ENCODE data around the gene B4GALT3.

- no peak for TF ChIP-seq FOXK2 (IDR thresholded peaks at IDR 0.05)
- no peak for TF ChIP-seq LEF1 (IDR thresholded peaks at IDR 0.05; ENCODE audit: borderline replicate concordance)
- no peak for TF ChIP-seq HDGF (IDR thresholded peaks at IDR 0.05; ENCODE audit: borderline replicate concordance)
- TF ChIP-seq ARNT (IDR thresholded peaks at IDR 0.05), result no peak
- no peak for TF ChIP-seq L3MBTL2 (conservative IDR thresholded peaks at IDR 0.05)
- no peak for TF ChIP-seq TARDBP (IDR thresholded peaks at IDR 0.05)
- TF ChIP-seq SUZ12 (IDR thresholded peaks at IDR 0.05), result no peak
- TF ChIP-seq NFRKB (IDR thresholded peaks at IDR 0.05), result no peak
- no peak for TF ChIP-seq PKNOX1 (IDR thresholded peaks at IDR 0.05)
- TF ChIP-seq BHLHE40 (IDR thresholded peaks at IDR 0.05; ENCODE audit: borderline replicate concordance), result no peak
- TF ChIP-seq ZNF384 (IDR thresholded peaks at IDR 0.05), result no peak
- no peak for TF ChIP-seq SP1 (IDR thresholded peaks at IDR 0.05)
- TF ChIP-seq CTBP1 (IDR thresholded peaks at IDR 0.05; ENCODE audit: borderline replicate concordance), result no peak
Measured at GRCh38 chr1:161161652-161162051, 15.7 kb downstream of the B4GALT3 start.

Measured in HEK293T (cell line).